Measurements from ENCODE around the gene CALR. TPM values are rescaled to one million over a fixed set of nuclear protein-coding genes. Genes with fewer than 3 reads are reported as not detected.

CALR gene
- total and polyA plus RNA-seq, 2 experiments from 2014 or later, result 1,015 to 1,238 TPM

- no peak for DNase-seq
- H3K27me3 ChIP-seq (replicated peaks; ENCODE audit: insufficient read depth), result no peaks in the 10 kb centered on the region
- H3K27ac ChIP-seq, result no peak overlapping the region
- WGBS, 2 experiments (ENCODE audit: low coverage in 1 of 2, low lambda C conversion rate in 2 of 2, missing lambda C conversion rate in 2 of 2), result 89 to 91% methylated on average over 17 to 19 of the region's 19 CpGs
- no peak overlapping the region for H3K4me3 ChIP-seq
- peaks cover 20% of the 10 kb centered on the region for H3K36me3 ChIP-seq (ENCODE audit: low read depth)
- no peaks in the 10 kb centered on the region; the same call in 1 of the 2 replicates for H4K20me1 ChIP-seq (ENCODE audit: insufficient read depth)
- no peaks in the 10 kb centered on the region; the same call in 1 of the 2 replicates for H3F3A ChIP-seq (ENCODE audit: insufficient read depth)
- H3K9ac ChIP-seq, result no peak overlapping the region
- H3K4me1 ChIP-seq (ENCODE audit: insufficient read depth), result peaks cover 6% of the 10 kb centered on the region; the same call in 1 of the 2 replicates
- H3K9me3 ChIP-seq (ENCODE audit: low read depth), result no peaks in the 10 kb centered on the region
- TF ChIP-seq EZH2phosphoT487 (IDR thresholded peaks at IDR 0.05; ENCODE audit: insufficient read depth, low read depth), result no peak
- no peak for TF ChIP-seq EZH2 (IDR thresholded peaks at IDR 0.05; ENCODE audit: insufficient read depth, poor library complexity, severe bottlenecking)
- no peak overlapping the region for H3K4me2 ChIP-seq (ENCODE audit: unreplicated experiment)
- H3K79me2 ChIP-seq (ENCODE audit: insufficient read depth), result peaks cover 41% of the 10 kb centered on the region
- H3K9me2 ChIP-seq (ENCODE audit: insufficient read depth), result no peaks in the 10 kb centered on the region
- H2AFZ ChIP-seq, result no peak overlapping the region
- in situ Hi-C loops (cut with MboI), result no loop called here
Measured at GRCh38 chr19:12930002-12930645, 8.3 kb upstream of the CALR start.

- H3K9me3 ChIP-seq (ENCODE audit: low read depth), result no peaks in the 10 kb centered on the region
- H3K4me2 ChIP-seq (ENCODE audit: unreplicated experiment), result peak overlapping the region; percentile 97
- no peaks in the 10 kb centered on the region; the same call in 1 of the 2 replicates for H4K20me1 ChIP-seq (ENCODE audit: insufficient read depth)
- TF ChIP-seq EZH2 (IDR thresholded peaks at IDR 0.05; ENCODE audit: insufficient read depth, poor library complexity, severe bottlenecking) (no peak), EZH2phosphoT487 (IDR thresholded peaks at IDR 0.05; ENCODE audit: insufficient read depth, low read depth) (no peak)
- H2AFZ ChIP-seq, result peak overlapping the region; percentile 99
- in situ Hi-C loops (cut with MboI), result no loop called here
- H3K27me3 ChIP-seq (replicated peaks; ENCODE audit: insufficient read depth), result no peaks in the 10 kb centered on the region
- no peaks in the 10 kb centered on the region for H3K9me2 ChIP-seq (ENCODE audit: insufficient read depth)
- H3K27ac ChIP-seq, result peak overlapping the region; percentile 64
- H3K4me3 ChIP-seq, result peak overlapping the region; percentile 81
- WGBS, 2 experiments (ENCODE audit: low coverage in 1 of 2, low lambda C conversion rate in 2 of 2, missing lambda C conversion rate in 2 of 2), result 33 to 35% methylated on average over 16 of the region's 16 CpGs
- no peak for DNase-seq
- H3K36me3 ChIP-seq (ENCODE audit: low read depth), result no peaks in the 10 kb centered on the region; the same call in 1 of the 2 replicates
- H3F3A ChIP-seq (ENCODE audit: insufficient read depth), result no peaks in the 10 kb centered on the region
- H3K9ac ChIP-seq, result peak overlapping the region; percentile 90
- peaks cover 41% of the 10 kb centered on the region for H3K79me2 ChIP-seq (ENCODE audit: insufficient read depth)
- peaks cover 6% of the 10 kb centered on the region; the same call in 1 of the 2 replicates for H3K4me1 ChIP-seq (ENCODE audit: insufficient read depth)
Measured at GRCh38 chr19:12932392-12933286, 5.8 kb upstream of the CALR start.

- H3K27ac ChIP-seq, result peak within 1 kb of the TSS; percentile 64
- H3K4me3 ChIP-seq, result peak within 1 kb of the TSS; percentile 81
- H3K4me1 ChIP-seq (ENCODE audit: insufficient read depth), result peaks cover 6% of the 10 kb centered on the region; the same call in 1 of the 2 replicates
- in situ Hi-C loops (cut with MboI), result no loop called here
- H3F3A ChIP-seq (ENCODE audit: insufficient read depth), result no peaks in the 10 kb centered on the region
- 7% methylated on average over 47 to 51 of the region's 51 CpGs for WGBS, 2 experiments (ENCODE audit: low coverage in 1 of 2, low lambda C conversion rate in 2 of 2, missing lambda C conversion rate in 2 of 2)
- no peaks in the 10 kb centered on the region for H3K9me2 ChIP-seq (ENCODE audit: insufficient read depth)
- peak; percentile 97 for DNase-seq
- H3K79me2 ChIP-seq (ENCODE audit: insufficient read depth), result peaks cover 41% of the 10 kb centered on the region
- peak within 1 kb of the TSS; percentile 90 for H3K9ac ChIP-seq
- TF ChIP-seq EZH2 (IDR thresholded peaks at IDR 0.05; ENCODE audit: insufficient read depth, poor library complexity, severe bottlenecking) (no peak), EZH2phosphoT487 (IDR thresholded peaks at IDR 0.05; ENCODE audit: insufficient read depth, low read depth) (no peak)
- H4K20me1 ChIP-seq (ENCODE audit: insufficient read depth), result no peaks in the 10 kb centered on the region; the same call in 1 of the 2 replicates
- no peaks in the 10 kb centered on the region for H3K27me3 ChIP-seq (replicated peaks; ENCODE audit: insufficient read depth)
- H3K36me3 ChIP-seq (ENCODE audit: low read depth), result no peaks in the 10 kb centered on the region; the same call in 1 of the 2 replicates
- peak within 1 kb of the TSS; percentile 99 for H2AFZ ChIP-seq
- no peaks in the 10 kb centered on the region for H3K9me3 ChIP-seq (ENCODE audit: low read depth)
- peak within 1 kb of the TSS; percentile 97 for H3K4me2 ChIP-seq (ENCODE audit: unreplicated experiment)
Measured at GRCh38 chr19:12933287-12934072, 4.9 kb upstream of the CALR start, which contains the start of gene FARSA. FARSA (minus strand) TSS chr19:12933711; CDS start chr19:12933696, 15 bp downstream.

- Histone ChIP-seq H3K4me3 (no peak overlapping the region), H3K79me2 (ENCODE audit: insufficient read depth) (peaks cover 49% of the 10 kb centered on the region), H2AFZ (no peak overlapping the region), H3K27ac (no peak overlapping the region), H3K4me1 (ENCODE audit: insufficient read depth) (peaks cover 12% of the 10 kb centered on the region), H3F3A (ENCODE audit: insufficient read depth) (peaks cover 12% of the 10 kb centered on the region), H4K20me1 (ENCODE audit: insufficient read depth) (peaks cover 6% of the 10 kb centered on the region; the same call in 1 of the 2 replicates), H3K9me2 (ENCODE audit: insufficient read depth) (no peaks in the 10 kb centered on the region), H3K9me3 (ENCODE audit: low read depth) (no peaks in the 10 kb centered on the region), H3K9ac (no peak overlapping the region), H3K4me2 (ENCODE audit: unreplicated experiment) (no peak overlapping the region), H3K36me3 (ENCODE audit: low read depth) (peaks cover 5% of the 10 kb centered on the region; the same call in 1 of the 2 replicates), H3K27me3 (replicated peaks; ENCODE audit: insufficient read depth) (no peaks in the 10 kb centered on the region)
- in situ Hi-C loops (cut with MboI), result no loop called here
- 89 to 92% methylated on average over 10 of the region's 10 CpGs for WGBS, 2 experiments (ENCODE audit: low coverage in 1 of 2, low lambda C conversion rate in 2 of 2, missing lambda C conversion rate in 2 of 2)
- TF ChIP-seq EZH2phosphoT487 (IDR thresholded peaks at IDR 0.05; ENCODE audit: insufficient read depth, low read depth) (no peak), EZH2 (IDR thresholded peaks at IDR 0.05; ENCODE audit: insufficient read depth, poor library complexity, severe bottlenecking) (no peak)
- no peak for DNase-seq
Measured at GRCh38 chr19:12935071-12935470, 3.3 kb upstream of the CALR start.
